Caco-2 (cell line): ENCODE measurements around the gene GDF7. TPM values are rescaled to one million over a fixed set of nuclear protein-coding genes. Genes with fewer than 3 reads are reported as not detected.

Source experiments
- BruUV-seq: library from RNA; stranded (reverse); fragments of 400-500 nt; replicated peaks from 2 replicates; lab custom pipeline; 2021; lab: Mats Ljungman, UMichigan
- CTCF ChIA-PET: fragments of 300-600 bp; sonication (Branson Sonifier 250); formaldehyde crosslinking; loops from one replicate; lab custom pipeline; 2022; ENCODE audit warnings: antibody characterized with exemption; lab: Charles Lee
- POLR2A ChIA-PET: fragments of 300-600 bp; sonication (Branson Sonifier 250); formaldehyde crosslinking; loops from one replicate; lab custom pipeline; 2022; ENCODE audit warnings: antibody characterized with exemption; lab: Charles Lee
- DNase-seq, 2 experiments: peaks; one replicate each; pipeline versions ENCODE4 v3.0.0 to v3.0.0-alpha.2; 2020 to 2022
- H3K27me3 ChIP-seq: replicated peaks from 2 replicates; pipeline ENCODE4 v1.6.0; 2011; ENCODE audit warnings: low read length; ENCODE audit not compliant: control insufficient read depth, insufficient read depth
- H3K36me3 ChIP-seq: 2 replicates; pipeline ENCODE4 v1.5.1; 2011; ENCODE audit warnings: low read length; ENCODE audit not compliant: control insufficient read depth, insufficient read depth
- H3K4me1 ChIP-seq: fragments of 250-450 bp; sonication (Bioruptor Pico); 2 replicates; pipeline ENCODE4 v1.5.1; 2020; ENCODE audit warnings: mild to moderate bottlenecking
- H3K4me3 ChIP-seq: 2 replicates; pipeline ENCODE4 v1.5.1; 2011; ENCODE audit warnings: low read depth, mild to moderate bottlenecking, control low read depth, low read length
- H3K9me3 ChIP-seq: fragments of 250-450 bp; sonication (Bioruptor Pico); 2 replicates; pipeline ENCODE4 v1.5.1; 2020; ENCODE audit warnings: mild to moderate bottlenecking, moderate library complexity
- H3K27ac Mint-ChIP-seq: one replicate; pipeline ENCODE4 v1.8.0; 2022; ENCODE audit warnings: mixed read lengths; ENCODE audit not compliant: unreplicated experiment
- H3K27me3 Mint-ChIP-seq: one replicate; pipeline ENCODE4 v1.8.0; 2022; ENCODE audit warnings: mixed read lengths; ENCODE audit not compliant: insufficient read depth, unreplicated experiment
- H3K36me3 Mint-ChIP-seq: one replicate; pipeline ENCODE4 v1.8.0; 2022; ENCODE audit warnings: mild to moderate bottlenecking, mixed read lengths; ENCODE audit not compliant: insufficient read depth, unreplicated experiment
- H3K4me1 Mint-ChIP-seq: one replicate; pipeline ENCODE4 v1.8.0; 2022; ENCODE audit warnings: low read depth, mixed read lengths; ENCODE audit not compliant: unreplicated experiment
- H3K4me3 Mint-ChIP-seq: one replicate; pipeline ENCODE4 v1.8.0; 2022; ENCODE audit warnings: mild to moderate bottlenecking, moderate library complexity, mixed read lengths; ENCODE audit not compliant: unreplicated experiment
- H3K9me3 Mint-ChIP-seq: one replicate; pipeline ENCODE4 v1.8.0; 2022; ENCODE audit warnings: mixed read lengths; ENCODE audit not compliant: unreplicated experiment
- intact Hi-C: fragments of 100-400 bp; cut with micrococcal nuclease; formaldehyde crosslinking; loops from one replicate; pipeline ENCODE4 v1.10.0; 2022; ENCODE audit not compliant: unreplicated experiment
- total RNA-seq: library from RNA; stranded (reverse); gene quantifications from 2 replicates; pipeline ENCODE4 v1.2.3, GENCODE V29; 2022
- TF ChIP-seq, protein P1 (sequence below), 2 experiments: fragments of 200-600 bp in 1 of 2; IDR thresholded peaks; 1 replicate in 1 of 2; 2 replicates in 1 of 2; pipeline versions ENCODE4 v1.5.1 to v1.8.0; 2011 to 2022; ENCODE audit warnings: antibody characterized with exemption in 1 of 2, control low read depth in 1 of 2, inconsistent platforms in 1 of 2, low read depth in 1 of 2, low read length in 1 of 2, mild to moderate bottlenecking in 1 of 2, moderate library complexity in 1 of 2; ENCODE audit not compliant: insufficient read depth in 1 of 2, severe bottlenecking in 1 of 2, unreplicated experiment in 1 of 2

The GDF7 gene
- total RNA-seq, 1 experiment from 2014 or later = 1.7 TPM

DNA sequence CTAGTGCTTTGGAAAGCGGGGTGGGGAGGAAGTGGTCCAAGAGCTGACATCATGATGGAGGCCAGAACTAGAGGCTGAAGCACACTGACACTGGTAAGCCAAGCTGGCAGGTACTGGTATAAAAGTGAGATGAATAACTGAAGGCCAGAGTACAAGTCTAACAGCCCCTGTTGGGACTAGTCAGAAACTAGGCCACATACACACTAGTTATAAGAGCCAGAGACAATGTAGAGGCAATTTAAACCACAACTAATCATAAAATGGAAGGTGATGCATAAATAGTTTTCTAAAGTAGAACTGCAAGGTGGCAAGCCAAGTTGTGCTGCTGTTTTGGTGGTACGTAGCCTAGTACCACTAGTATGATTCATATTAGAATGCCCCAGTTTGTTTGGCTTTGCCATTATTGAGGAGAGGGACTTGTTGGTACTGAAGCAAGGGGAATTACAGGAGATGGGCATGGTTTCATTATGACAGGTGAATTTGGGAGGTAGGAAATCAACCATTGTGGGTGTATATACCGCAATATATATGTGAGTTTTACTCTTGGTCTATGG, 57.6 kb downstream of the GDF7 start:
- Histone ChIP-seq H3K4me3 (no peak overlapping the region), H3K36me3 (no peaks in the 10 kb centered on the region), H3K4me1 (peaks cover 27% of the 10 kb centered on the region), H3K9me3 (no peaks in the 10 kb centered on the region), H3K27me3 (no peaks in the 10 kb centered on the region)
- POLR2A ChIA-PET = interaction anchor here (1.4 kb wide), 1 partner anchor 49 kb away, joined by 3 read pairs; no protein-coding TSS in a partner anchor
- TF ChIP-seq, protein P1, sequence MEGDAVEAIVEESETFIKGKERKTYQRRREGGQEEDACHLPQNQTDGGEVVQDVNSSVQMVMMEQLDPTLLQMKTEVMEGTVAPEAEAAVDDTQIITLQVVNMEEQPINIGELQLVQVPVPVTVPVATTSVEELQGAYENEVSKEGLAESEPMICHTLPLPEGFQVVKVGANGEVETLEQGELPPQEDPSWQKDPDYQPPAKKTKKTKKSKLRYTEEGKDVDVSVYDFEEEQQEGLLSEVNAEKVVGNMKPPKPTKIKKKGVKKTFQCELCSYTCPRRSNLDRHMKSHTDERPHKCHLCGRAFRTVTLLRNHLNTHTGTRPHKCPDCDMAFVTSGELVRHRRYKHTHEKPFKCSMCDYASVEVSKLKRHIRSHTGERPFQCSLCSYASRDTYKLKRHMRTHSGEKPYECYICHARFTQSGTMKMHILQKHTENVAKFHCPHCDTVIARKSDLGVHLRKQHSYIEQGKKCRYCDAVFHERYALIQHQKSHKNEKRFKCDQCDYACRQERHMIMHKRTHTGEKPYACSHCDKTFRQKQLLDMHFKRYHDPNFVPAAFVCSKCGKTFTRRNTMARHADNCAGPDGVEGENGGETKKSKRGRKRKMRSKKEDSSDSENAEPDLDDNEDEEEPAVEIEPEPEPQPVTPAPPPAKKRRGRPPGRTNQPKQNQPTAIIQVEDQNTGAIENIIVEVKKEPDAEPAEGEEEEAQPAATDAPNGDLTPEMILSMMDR (IDR thresholded peaks at IDR 0.05; ENCODE audit: insufficient read depth in 1 of 2, low read depth in 1 of 2, low read length in 1 of 2, severe bottlenecking in 1 of 2, unreplicated experiment in 1 of 2) = no peak
- peaks cover 11% of the 10 kb centered on the region for H3K4me1 Mint-ChIP-seq
- H3K27ac Mint-ChIP-seq = no peak overlapping the region
- CTCF ChIA-PET = no interaction called here
- no peaks in the 10 kb centered on the region for H3K9me3 Mint-ChIP-seq
- no TSS peak for BruUV-seq
- H3K36me3 Mint-ChIP-seq = peaks cover 22% of the 10 kb centered on the region
- H3K4me3 Mint-ChIP-seq = no peak overlapping the region
- no peaks in the 10 kb centered on the region for H3K27me3 Mint-ChIP-seq
- intact Hi-C loops = no loop called here
- no peak for DNase-seq

DNA sequence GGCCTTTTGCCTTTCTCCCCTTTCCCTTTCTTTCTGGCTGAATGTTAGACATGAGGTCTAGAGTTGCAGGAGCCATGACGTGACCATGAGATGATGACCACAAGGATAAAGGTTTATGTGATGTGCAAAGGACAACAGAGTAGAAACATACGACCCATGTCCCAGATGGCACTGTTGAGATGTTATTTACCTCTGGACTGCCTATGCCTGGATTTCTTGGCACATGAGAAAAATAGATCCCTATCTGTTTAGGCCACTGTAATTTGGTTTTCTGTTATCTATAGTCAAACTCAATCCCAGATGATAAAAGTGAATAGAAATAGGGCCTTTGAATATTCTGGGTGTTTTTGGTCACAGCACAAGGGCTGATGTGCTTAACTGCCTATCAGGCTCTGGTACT, 58.8 kb downstream of the GDF7 start:
- no peak overlapping the region for H3K27ac Mint-ChIP-seq
- no TSS peak for BruUV-seq

DNA sequence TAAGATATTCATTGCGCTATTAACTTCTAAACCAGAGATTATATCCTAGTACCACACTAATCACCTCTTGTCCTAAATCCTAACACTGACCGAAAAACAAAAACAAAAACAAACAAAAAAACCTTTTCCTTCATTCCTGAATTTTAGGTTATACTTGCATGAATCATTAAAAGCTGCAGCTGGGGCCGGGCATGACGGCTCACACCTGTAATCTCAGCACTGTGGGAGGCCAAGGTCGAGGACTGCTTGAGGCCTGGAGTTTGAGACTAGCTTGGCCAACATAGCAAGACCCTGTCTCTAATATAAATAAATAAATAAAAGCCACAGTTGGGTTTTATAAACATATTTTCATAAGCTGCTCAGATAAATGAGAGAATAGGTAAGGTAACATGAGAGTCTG, 60.0 kb downstream of the GDF7 start:
- no peaks in the 10 kb centered on the region; the same call in 1 of the 2 replicates for H3K36me3 ChIP-seq
- no peak overlapping the region for H3K4me3 Mint-ChIP-seq
- H3K27me3 ChIP-seq = no peaks in the 10 kb centered on the region
- ChIA-PET POLR2A (interaction anchor here (0.7 kb wide), 1 partner anchor 51 kb away, joined by 3 read pairs; no protein-coding TSS in a partner anchor), CTCF (no interaction called here)
- H3K4me1 ChIP-seq = peaks cover 41% of the 10 kb centered on the region
- DNase-seq = no peak
- no peak overlapping the region for H3K4me3 ChIP-seq
- H3K4me1 Mint-ChIP-seq = peaks cover 18% of the 10 kb centered on the region
- no peaks in the 10 kb centered on the region for H3K9me3 Mint-ChIP-seq
- no TSS peak for BruUV-seq
- H3K27me3 Mint-ChIP-seq = no peaks in the 10 kb centered on the region
- intact Hi-C loops = no loop called here
- TF ChIP-seq, protein P1 (IDR thresholded peaks at IDR 0.05; ENCODE audit: insufficient read depth in 1 of 2, low read depth in 1 of 2, low read length in 1 of 2, severe bottlenecking in 1 of 2, unreplicated experiment in 1 of 2) = no peak
- no peak overlapping the region for H3K27ac Mint-ChIP-seq
- peaks cover 14% of the 10 kb centered on the region for H3K36me3 Mint-ChIP-seq
- no peaks in the 10 kb centered on the region for H3K9me3 ChIP-seq

More for the DNA sequence above, 58.8 kb downstream of the GDF7 start:
- CTCF ChIA-PET = no interaction called here
- Mint-ChIP-seq H3K36me3 (peaks cover 20% of the 10 kb centered on the region), H3K4me1 (peaks cover 17% of the 10 kb centered on the region), H3K27me3 (no peaks in the 10 kb centered on the region), H3K4me3 (no peak overlapping the region), H3K9me3 (no peaks in the 10 kb centered on the region)
- Histone ChIP-seq H3K4me3 (no peak overlapping the region), H3K9me3 (no peaks in the 10 kb centered on the region), H3K27me3 (no peaks in the 10 kb centered on the region), H3K36me3 (no peaks in the 10 kb centered on the region), H3K4me1 (peaks cover 36% of the 10 kb centered on the region)
- TF ChIP-seq, protein P1 (IDR thresholded peaks at IDR 0.05; ENCODE audit: insufficient read depth in 1 of 2, low read depth in 1 of 2, low read length in 1 of 2, severe bottlenecking in 1 of 2, unreplicated experiment in 1 of 2) = no peak
- no peak for DNase-seq
- POLR2A ChIA-PET = no interaction called here
- intact Hi-C loops = no loop called here
